SK-N-SH (cell line): ENCODE data around the gene CISD1. TPM values are rescaled to one million over a fixed set of nuclear protein-coding genes. Genes with fewer than 3 reads are reported as not detected.
A peak's percentile ranks its signal among the peaks of the same experiment; 100 is the strongest.

Experiments
- CTCF ChIA-PET: fragments of 300-600, 350-600 bp; formaldehyde crosslinking; extraction: SDS; loops from one replicate; lab custom pipeline; 2021; lab: Yijun Ruan, JAX
- POLR2A ChIA-PET: fragments of 350-600 bp; sonication (Branson Sonifier 250); formaldehyde crosslinking; extraction: SDS; loops from one replicate; lab custom pipeline; 2020; ENCODE audit warnings: antibody characterized with exemption, inconsistent platforms; lab: Yijun Ruan, JAX
- DNase-seq: peaks from one replicate; pipeline ENCODE4 v3.0.0; 2012
- H2AFZ ChIP-seq: fragments of 200-600 bp; sonication (generic); 2 replicates; pipeline ENCODE4 v1.8.1; 2016; ENCODE audit warnings: antibody characterized with exemption, mild to moderate bottlenecking, low read depth
- H3F3A ChIP-seq: fragments of 200-600 bp; sonication (generic); replicated peaks from 2 replicates; pipeline ENCODE3; 2016; ENCODE audit warnings: antibody characterized with exemption, mild to moderate bottlenecking; ENCODE audit not compliant: insufficient read depth
- H3K27ac ChIP-seq, 2 experiments: fragments of 200-500 bp in 1 of 2; fragments of 200-600 bp in 1 of 2; sonication (Bioruptor generic) in 1 of 2; sonication (generic), shearing (Covaris generic) in 1 of 2; 2 replicates each; pipeline versions ENCODE4 v1.5.1 to v1.6.1; 2014 to 2016; ENCODE audit warnings: low read depth in 2 of 2, inconsistent platforms in 1 of 2, low read length in 1 of 2, mild to moderate bottlenecking in 1 of 2, mixed read lengths in 1 of 2
- H3K27me3 ChIP-seq: fragments of 200-600 bp; sonication (generic), shearing (Covaris generic); 2 replicates; pipeline ENCODE4 v1.6.1; 2016; ENCODE audit warnings: mixed run types; ENCODE audit not compliant: insufficient read depth
- H3K36me3 ChIP-seq, 2 experiments: fragments of 200-500 bp in 1 of 2; fragments of 200-600 bp in 1 of 2; sonication (Bioruptor generic) in 1 of 2; sonication (generic) in 1 of 2; replicated peaks in 1 of 2; 2 replicates each; pipeline versions ENCODE3 to v1.5.1; 2014 to 2016; ENCODE audit warnings: low read length in 1 of 2, mild to moderate bottlenecking in 1 of 2; ENCODE audit not compliant: insufficient read depth in 2 of 2, control insufficient read depth in 1 of 2
- H3K4me1 ChIP-seq, 2 experiments: fragments of 200-500 bp in 1 of 2; fragments of 200-600 bp in 1 of 2; sonication (Bioruptor generic) in 1 of 2; sonication (generic), shearing (Covaris generic) in 1 of 2; 2 replicates each; pipeline versions ENCODE4 v1.5.1 to v1.6.1; 2014 to 2016; ENCODE audit warnings: low read depth in 1 of 2, low read length in 1 of 2, mixed run types in 1 of 2; ENCODE audit not compliant: insufficient read depth in 2 of 2, control insufficient read depth in 1 of 2
- H3K4me2 ChIP-seq: fragments of 200-600 bp; sonication (generic), shearing (Covaris generic); 2 replicates; pipeline ENCODE4 v1.6.1; 2017; ENCODE audit warnings: mixed run types
- H3K4me3 ChIP-seq, 2 experiments: fragments of 200-500 bp in 1 of 2; fragments of 200-600 bp in 1 of 2; sonication (Bioruptor generic) in 1 of 2; sonication (generic), shearing (Covaris generic) in 1 of 2; 2 replicates each; pipeline versions ENCODE4 v1.5.1 to v1.8.1; 2014 to 2016; ENCODE audit warnings: low read depth in 2 of 2, inconsistent platforms in 1 of 2, low read length in 1 of 2, mild to moderate bottlenecking in 1 of 2, mixed read lengths in 1 of 2, moderate library complexity in 1 of 2
- H3K79me2 ChIP-seq: fragments of 200-600 bp; sonication (generic); 2 replicates; pipeline ENCODE4 v1.8.1; 2017; ENCODE audit warnings: mild to moderate bottlenecking; ENCODE audit not compliant: insufficient read depth
- H3K9ac ChIP-seq: fragments of 200-600 bp; sonication (generic); 2 replicates; pipeline ENCODE4 v1.6.1; 2017; ENCODE audit warnings: mixed run types
- H3K9me2 ChIP-seq: fragments of 200-600 bp; sonication (generic); 2 replicates; pipeline ENCODE4 v1.6.1; 2017; ENCODE audit warnings: mixed run types
- H3K9me3 ChIP-seq: fragments of 200-600 bp; sonication (generic); 2 replicates; pipeline ENCODE4 v1.6.1; 2017; ENCODE audit warnings: mixed run types, mild to moderate bottlenecking, moderate library complexity
- H4K20me1 ChIP-seq: fragments of 200-600 bp; sonication (generic); 2 replicates; pipeline ENCODE4 v1.6.1; 2017; ENCODE audit warnings: mild to moderate bottlenecking, mixed run types; ENCODE audit not compliant: insufficient read depth
- FOSL2 ChIP-seq: IDR thresholded peaks from 2 replicates; pipeline ENCODE4 v1.4.0; 2012; ENCODE audit warnings: low read depth, mild to moderate bottlenecking, moderate library complexity, borderline replicate concordance
- GABPA ChIP-seq: IDR thresholded peaks from 2 replicates; pipeline ENCODE4 v1.4.0; 2012; ENCODE audit warnings: low read depth, mild to moderate bottlenecking
- MAX ChIP-seq: IDR thresholded peaks from 2 replicates; pipeline ENCODE4 v1.4.0; 2012; ENCODE audit warnings: low read depth
- MXI1 ChIP-seq: IDR thresholded peaks from 2 replicates; pipeline ENCODE4 v1.6.1; 2012; ENCODE audit warnings: mild to moderate bottlenecking, low read depth, low read length, improper control_type of control experiment
- NRF1 ChIP-seq: IDR thresholded peaks from 2 replicates; pipeline ENCODE4 v1.6.1; 2012; ENCODE audit warnings: low read depth, mild to moderate bottlenecking, low read length
- PBX3 ChIP-seq: IDR thresholded peaks from 2 replicates; pipeline ENCODE4; 2012
- RCOR1 ChIP-seq: fragments of 150-350 bp; IDR thresholded peaks from 2 replicates; pipeline ENCODE4 v1.6.1; 2017; ENCODE audit warnings: antibody characterized with exemption, low read length
- REST ChIP-seq: IDR thresholded peaks from 2 replicates; pipeline ENCODE4 v1.6.1; 2012; ENCODE audit warnings: mild to moderate bottlenecking, low read depth, low read length, moderate library complexity
- RXRA ChIP-seq: IDR thresholded peaks from 2 replicates; pipeline ENCODE4 v1.4.0; 2012; ENCODE audit warnings: low read depth, mild to moderate bottlenecking, borderline replicate concordance
- SMC3 ChIP-seq: IDR thresholded peaks from 2 replicates; pipeline ENCODE4 v1.6.1; 2012; ENCODE audit warnings: low read depth, low read length, improper control_type of control experiment
- TAF1 ChIP-seq: IDR thresholded peaks from 2 replicates; pipeline ENCODE4 v1.6.1; 2012; ENCODE audit warnings: low read depth, mild to moderate bottlenecking, low read length, moderate library complexity, borderline replicate concordance
- USF2 ChIP-seq: fragments of 150-350 bp; IDR thresholded peaks from 2 replicates; pipeline ENCODE4 v1.6.1; 2017; ENCODE audit warnings: antibody characterized with exemption, low read length, low read depth, borderline replicate concordance
- ZBTB33 ChIP-seq: IDR thresholded peaks from 2 replicates; pipeline ENCODE4 v1.4.0; 2012; ENCODE audit warnings: low read depth, borderline replicate concordance
- WGBS: methylation state at CpG from one replicate; pipeline ENCODE4 v1.1.6; 2017; ENCODE audit warnings: low lambda C conversion rate; 5-methylcytosine and 5-hydroxymethylcytosine counted together
- polyA plus RNA-seq, 3 experiments: library from polyadenylated mRNA; depleted of rRNA; stranded (reverse); fragments of >200 nt; gene quantifications; 2 replicates each; pipeline ENCODE4 v1.2.3, GENCODE V29; 2012

Gene CISD1
- polyA plus RNA-seq, 1 of the 3 experiments (the other 2 are of a cell fraction), result 34.1 TPM

GRCh38 chr10:58266826-58267712, 1.9 kb upstream of the CISD1 start:
- Histone ChIP-seq H3K27ac (peak overlapping the region; percentile 86 to 93), H3F3A (peaks cover 25% of the 10 kb centered on the region), H3K79me2 (peaks cover 76% of the 10 kb centered on the region), H3K4me1 (peaks cover 8 to 11% of the 10 kb centered on the region in 2 experiments; a peak in 3 of 4 replicates), H3K9me3 (no peaks in the 10 kb centered on the region), H3K4me2 (peak overlapping the region; percentile 87), H4K20me1 (no peaks in the 10 kb centered on the region), H3K36me3 (peaks cover 0 to under 1% of the 10 kb centered on the region in 2 experiments), H2AFZ (peak overlapping the region; percentile 48; the same call in 1 of the 2 replicates), H3K9ac (peak overlapping the region; percentile 77), H3K4me3 (peak overlapping the region; percentile 74 to 96), H3K27me3 (no peaks in the 10 kb centered on the region), H3K9me2 (no peaks in the 10 kb centered on the region)
- POLR2A ChIA-PET, result interaction anchor here (0.9 kb wide), 1 partner anchor 120 kb away, joined by 3 read pairs; no protein-coding TSS in a partner anchor
- DNase-seq, result peak; percentile 51
- CTCF ChIA-PET, result interaction anchor here (1.1 to 3.2 kb wide), 2 partner anchors 90 to 114 kb away, joined by 3 to 20 read pairs; no protein-coding TSS in a partner anchor
- TF ChIP-seq NRF1 (no peak), MXI1 (peak; percentile 71; the same call in 1 of the 2 replicates)
- WGBS, result 1% methylated on average over 22 of the region's 53 CpGs

GRCh38 chr10:58267713-58268453, 1.1 kb upstream of the CISD1 start, which contains the start of gene IPMK:
Gene IPMK, minus strand, starts transcription at chr10:58267894. Its CDS starts 283 bp downstream, at chr10:58267611.
- POLR2A ChIA-PET, result interaction anchor here (0.9 kb wide), 1 partner anchor 119 kb away, joined by 3 read pairs; no protein-coding TSS in a partner anchor
- peak within 1 kb of the TSS; percentile 79 for H2AFZ ChIP-seq
- H3K9me3 ChIP-seq, result no peaks in the 10 kb centered on the region
- H4K20me1 ChIP-seq, result no peaks in the 10 kb centered on the region
- CTCF ChIA-PET, result interaction anchor here (1.1 to 3.2 kb wide), 3 partner anchors 32 to 115 kb away, joined by 3 to 20 read pairs (median 5); no protein-coding TSS in a partner anchor
- H3K79me2 ChIP-seq, result peaks cover 79% of the 10 kb centered on the region
- H3K9ac ChIP-seq, result peak within 1 kb of the TSS; percentile 77
- H3K36me3 ChIP-seq, result peaks cover 0 to 4% of the 10 kb centered on the region in 2 experiments
- H3K9me2 ChIP-seq, result no peaks in the 10 kb centered on the region
- WGBS, result 0% methylated on average over 14 of the region's 76 CpGs
- peak; percentile 90 for DNase-seq
- H3K4me2 ChIP-seq, result peak within 1 kb of the TSS; percentile 87
- peak within 1 kb of the TSS; percentile 74 to 96 for H3K4me3 ChIP-seq
- no peaks in the 10 kb centered on the region for H3K27me3 ChIP-seq
- H3F3A ChIP-seq, result peaks cover 21% of the 10 kb centered on the region
- peak within 1 kb of the TSS; percentile 86 to 93 for H3K27ac ChIP-seq
- H3K4me1 ChIP-seq, result peaks cover 8 to 11% of the 10 kb centered on the region in 2 experiments; a peak in 3 of 4 replicates
- TF ChIP-seq ZBTB33, result 0 out of 2 replicates have a peak, but pooled peaks have one; percentile 7
- TF ChIP-seq TAF1, result peak; percentile 69; the same call in 1 of the 2 replicates
- peak; percentile 75 for TF ChIP-seq NRF1
- TF ChIP-seq GABPA, result no peak
- TF ChIP-seq USF2, result no peak
- TF ChIP-seq MAX, result peak; percentile 94
- no peak; the same call in 1 of the 2 replicates for TF ChIP-seq RXRA
- peak; percentile 97 for TF ChIP-seq MXI1
- 0 out of 2 replicates have a peak, but pooled peaks have one; percentile 23 for TF ChIP-seq PBX3
- TF ChIP-seq REST, result no peak
- TF ChIP-seq SMC3, result no peak
- TF ChIP-seq FOSL2, result no peak
- peak; percentile 8; the same call in 1 of the 2 replicates for TF ChIP-seq RCOR1
